Measurements from ENCODE around the gene RP9.
A peak's percentile ranks its signal among the peaks of the same experiment; 100 is the strongest.

RP9 gene

DNA sequence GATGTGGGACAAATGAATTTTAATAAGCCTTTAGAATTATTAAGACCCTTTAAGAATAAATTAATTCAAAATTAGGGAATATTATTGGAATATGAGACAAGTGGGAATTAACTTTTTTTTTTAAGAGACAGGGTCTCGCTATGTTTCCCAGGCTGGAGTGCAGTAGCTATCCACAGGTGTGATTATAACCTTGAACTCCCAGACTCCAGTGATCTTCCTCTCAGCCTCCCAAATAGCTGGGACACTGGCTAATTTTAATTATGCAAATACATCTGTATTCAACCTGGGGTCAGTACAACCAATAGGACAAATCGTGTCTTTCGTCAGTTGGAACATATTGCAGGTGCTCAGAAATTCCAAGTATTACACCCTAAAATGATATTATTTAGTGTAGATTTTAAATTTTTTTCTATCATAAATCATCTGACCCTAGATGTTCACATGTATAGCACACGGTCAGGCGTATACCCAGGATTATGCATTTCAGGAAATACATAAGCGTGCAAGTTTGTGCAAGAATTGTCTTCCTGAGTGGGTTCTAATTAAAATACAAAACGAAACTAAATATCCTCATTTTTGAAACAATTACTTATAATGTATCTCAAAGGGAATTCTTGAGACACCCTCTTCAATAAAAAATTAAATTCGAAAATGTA, 47.8 kb downstream of the RP9 start:
- Mint-ChIP-seq H3K4me3 (peak overlapping the region; percentile 84), H3K27ac (peak overlapping the region; percentile 89), H3K27me3 (no peaks in the 10 kb centered on the region), H3K9me3 (peaks cover 4% of the 10 kb centered on the region), H3K36me3 (peaks cover 14% of the 10 kb centered on the region), H3K4me1 (peaks cover 39% of the 10 kb centered on the region)
- no peak for ATAC-seq

DNA sequence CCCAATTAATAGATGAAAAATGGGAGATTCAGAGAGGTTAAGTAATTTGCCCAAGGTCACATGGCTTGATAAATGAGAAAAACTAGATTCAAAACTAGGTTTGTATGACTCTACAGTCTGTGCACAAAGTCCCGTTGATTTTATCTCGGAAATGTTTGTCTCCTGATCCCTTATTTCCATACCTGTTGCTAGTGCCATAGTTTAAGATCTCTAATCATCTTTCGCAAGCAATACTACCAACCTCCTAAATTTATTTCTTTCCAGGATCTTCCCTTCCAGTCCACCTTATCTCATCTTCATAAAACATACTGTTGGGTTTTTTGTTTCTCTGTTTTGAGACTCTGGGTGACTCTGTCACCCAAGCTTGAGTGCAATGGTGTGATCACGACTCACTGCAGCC, 49.6 kb downstream of the RP9 start:
- Mint-ChIP-seq H3K27me3 (no peaks in the 10 kb centered on the region), H3K4me1 (peaks cover 53% of the 10 kb centered on the region), H3K27ac (no peak overlapping the region), H3K4me3 (no peak overlapping the region), H3K9me3 (no peaks in the 10 kb centered on the region), H3K36me3 (peaks cover 6% of the 10 kb centered on the region)
- ATAC-seq: no peak

- peaks cover 6% of the 10 kb centered on the region for H3K36me3 Mint-ChIP-seq
- H3K9me3 Mint-ChIP-seq: no peaks in the 10 kb centered on the region
- ATAC-seq: no peak
- no peak overlapping the region for H3K4me3 Mint-ChIP-seq
- peaks cover 64% of the 10 kb centered on the region for H3K4me1 Mint-ChIP-seq
- no peaks in the 10 kb centered on the region for H3K27me3 Mint-ChIP-seq
- no peak overlapping the region for H3K27ac Mint-ChIP-seq
Measured at GRCh38 chr7:33055158-33055557, 54.0 kb downstream of the RP9 start.

DNA sequence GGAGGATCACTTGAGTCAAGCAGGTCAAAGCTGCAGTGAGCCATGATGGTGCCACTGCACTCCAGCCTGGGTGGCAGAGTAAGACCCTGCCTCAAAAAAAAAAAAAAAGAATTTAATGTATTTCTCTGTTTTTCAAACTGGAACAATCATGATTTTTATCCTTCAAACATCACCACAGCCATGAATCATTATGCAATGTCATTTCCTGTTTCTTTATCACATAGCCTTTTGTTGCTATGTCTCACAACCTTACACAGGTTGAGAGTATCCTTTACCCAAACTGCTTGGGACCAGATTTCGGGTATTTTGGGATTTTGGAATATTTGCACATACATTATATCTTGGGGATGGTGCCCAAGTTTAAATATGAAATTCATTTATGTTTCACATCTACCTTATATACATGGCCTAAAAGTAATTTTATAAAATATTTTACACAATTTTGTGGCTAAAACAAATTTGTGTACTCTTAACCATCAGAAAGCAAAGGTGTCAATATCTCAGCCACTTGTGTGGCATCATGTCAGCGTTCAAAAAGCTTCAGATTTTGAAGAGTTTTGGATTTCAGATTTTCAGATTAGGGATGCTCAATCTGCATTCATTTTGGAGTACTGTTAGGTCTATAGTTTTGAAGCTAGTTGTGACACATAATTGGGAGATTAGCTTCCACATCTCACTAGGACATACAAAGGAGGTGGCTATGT, 54.8 kb downstream of the RP9 start:
- Mint-ChIP-seq H3K27me3 (no peaks in the 10 kb centered on the region), H3K4me1 (peaks cover 63% of the 10 kb centered on the region), H3K9me3 (no peaks in the 10 kb centered on the region), H3K27ac (no peak overlapping the region), H3K36me3 (peaks cover 6% of the 10 kb centered on the region), H3K4me3 (no peak overlapping the region)
- no peak for ATAC-seq

GRCh38 chr7:33053721-33054120, 55.5 kb downstream of the RP9 start:
- Mint-ChIP-seq H3K4me1 (peaks cover 59% of the 10 kb centered on the region), H3K9me3 (no peaks in the 10 kb centered on the region), H3K27me3 (no peaks in the 10 kb centered on the region), H3K27ac (peak overlapping the region; percentile 71), H3K4me3 (no peak overlapping the region), H3K36me3 (peaks cover 4% of the 10 kb centered on the region)
- no peak for ATAC-seq

GRCh38 chr7:33050535-33051318, 58.5 kb downstream of the RP9 start:
- Mint-ChIP-seq H3K36me3 (no peaks in the 10 kb centered on the region), H3K4me3 (peak overlapping the region; percentile 3), H3K27ac (peak overlapping the region; percentile 71), H3K9me3 (no peaks in the 10 kb centered on the region), H3K27me3 (no peaks in the 10 kb centered on the region), H3K4me1 (peaks cover 46% of the 10 kb centered on the region)
- no peak for ATAC-seq

GRCh38 chr7:33048704-33049103, 60.5 kb downstream of the RP9 start:
- no peaks in the 10 kb centered on the region for H3K36me3 Mint-ChIP-seq
- H3K27me3 Mint-ChIP-seq: no peaks in the 10 kb centered on the region
- H3K9me3 Mint-ChIP-seq: no peaks in the 10 kb centered on the region
- H3K4me3 Mint-ChIP-seq: no peak overlapping the region
- ATAC-seq: no peak
- peaks cover 49% of the 10 kb centered on the region for H3K4me1 Mint-ChIP-seq
- H3K27ac Mint-ChIP-seq: no peak overlapping the region

GRCh38 chr7:33048257-33048656, 60.9 kb downstream of the RP9 start:
- Mint-ChIP-seq H3K4me1 (peaks cover 53% of the 10 kb centered on the region), H3K9me3 (no peaks in the 10 kb centered on the region), H3K27me3 (no peaks in the 10 kb centered on the region), H3K4me3 (no peak overlapping the region), H3K27ac (no peak overlapping the region), H3K36me3 (no peaks in the 10 kb centered on the region)
- ATAC-seq: no peak

DNA sequence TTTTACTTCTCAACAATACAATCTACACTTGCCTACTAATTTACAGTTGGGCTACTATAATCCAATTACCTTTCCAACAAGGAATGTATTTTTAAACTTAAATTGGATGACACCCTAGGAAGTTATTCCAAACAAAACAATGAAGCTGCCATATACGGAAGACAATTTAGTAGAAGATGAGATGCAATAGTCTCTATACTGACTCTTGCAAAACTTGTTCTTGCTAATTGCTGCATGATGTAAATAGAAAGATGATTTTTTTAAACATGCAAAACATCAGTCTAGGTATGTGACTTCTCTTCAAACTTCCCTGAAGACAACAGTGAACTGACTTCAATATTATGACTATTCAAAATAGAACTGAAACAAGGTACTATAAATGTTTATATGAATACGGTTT, 64.2 kb downstream of the RP9 start:
- H3K27ac Mint-ChIP-seq: peak overlapping the region; percentile 19
- no peaks in the 10 kb centered on the region for H3K9me3 Mint-ChIP-seq
- no peak overlapping the region for H3K4me3 Mint-ChIP-seq
- no peaks in the 10 kb centered on the region for H3K36me3 Mint-ChIP-seq
- peaks cover 42% of the 10 kb centered on the region for H3K4me1 Mint-ChIP-seq
- ATAC-seq: peak; percentile 34
- no peaks in the 10 kb centered on the region for H3K27me3 Mint-ChIP-seq

Data from stimulated activated memory B cell treated with anti-CD40 and anti-IgM and Interleukin-4, amounts not matched to agents 10 μg/mL and 1 μg/mL and 100 μg/mL, for 72 hours (primary cell).